ENCODE data around the gene SYNGR2.

GRCh38 chr17:78170692-78171590 is 2.6 kb downstream of the SYNGR2 start:
- TF ChIP-seq YY1 (IDR thresholded peaks at IDR 0.05; ENCODE audit: borderline replicate concordance in 1 of 3, control insufficient read depth in 1 of 3, extremely low read depth in 1 of 3, insufficient read depth in 3 of 3, insufficient read length in 1 of 3, insufficient replicate concordance in 2 of 3, low read depth in 1 of 3, low read length in 2 of 3) (no peak), NRF1 (conservative IDR thresholded peaks at IDR 0.05 in 1 of 2, IDR thresholded peaks at IDR 0.05 in 1 of 2) (no peak), USF1 (CRISPR knock-in tag; IDR thresholded peaks at IDR 0.05) (no peak), MLX (CRISPR knock-in tag; conservative IDR thresholded peaks at IDR 0.05) (no peak), BACH1 (tag; IDR thresholded peaks at IDR 0.05) (no peak), GABPA (tag; conservative IDR thresholded peaks at IDR 0.05; ENCODE audit: low read depth) (no peak), ZBTB33 (CRISPR knock-in tag; IDR thresholded peaks at IDR 0.05) (no peak), EP300 (IDR thresholded peaks at IDR 0.05; ENCODE audit: low read length) (no peak), RAD21 (CRISPR knock-in tag; conservative IDR thresholded peaks at IDR 0.05 in 1 of 2, IDR thresholded peaks at IDR 0.05 in 1 of 2) (no peak), MTA3 (IDR thresholded peaks at IDR 0.05; ENCODE audit: borderline replicate concordance) (no peak), MCM7 (IDR thresholded peaks at IDR 0.05) (no peak), RFX1 (IDR thresholded peaks at IDR 0.05) (no peak), ZNF77 (CRISPR knock-in tag; IDR thresholded peaks at IDR 0.05) (no peak)

All from K562 (cell line).